ENCODE data around the gene IRAK3.

DNA sequence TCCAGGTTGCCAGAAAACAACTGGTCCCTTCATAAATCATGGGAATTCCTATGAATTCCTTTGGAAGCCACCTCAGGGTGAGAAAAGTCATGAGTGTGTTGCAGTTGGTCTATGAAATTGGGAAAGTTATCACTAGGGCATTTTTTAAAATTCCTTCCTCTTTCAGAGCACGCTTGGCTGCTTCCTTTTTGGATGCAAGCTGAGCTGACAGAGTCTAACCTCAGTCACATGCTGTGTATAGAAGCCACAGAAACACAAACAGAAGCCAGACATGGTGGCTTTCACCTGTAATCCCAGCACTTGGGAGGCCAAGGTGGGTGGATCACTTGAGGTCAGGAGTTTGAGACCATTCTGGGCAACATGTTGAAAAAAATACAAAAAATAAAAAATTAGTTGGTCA lies 91.5 kb downstream of the IRAK3 start:
- TF ChIP-seq, protein P1, sequence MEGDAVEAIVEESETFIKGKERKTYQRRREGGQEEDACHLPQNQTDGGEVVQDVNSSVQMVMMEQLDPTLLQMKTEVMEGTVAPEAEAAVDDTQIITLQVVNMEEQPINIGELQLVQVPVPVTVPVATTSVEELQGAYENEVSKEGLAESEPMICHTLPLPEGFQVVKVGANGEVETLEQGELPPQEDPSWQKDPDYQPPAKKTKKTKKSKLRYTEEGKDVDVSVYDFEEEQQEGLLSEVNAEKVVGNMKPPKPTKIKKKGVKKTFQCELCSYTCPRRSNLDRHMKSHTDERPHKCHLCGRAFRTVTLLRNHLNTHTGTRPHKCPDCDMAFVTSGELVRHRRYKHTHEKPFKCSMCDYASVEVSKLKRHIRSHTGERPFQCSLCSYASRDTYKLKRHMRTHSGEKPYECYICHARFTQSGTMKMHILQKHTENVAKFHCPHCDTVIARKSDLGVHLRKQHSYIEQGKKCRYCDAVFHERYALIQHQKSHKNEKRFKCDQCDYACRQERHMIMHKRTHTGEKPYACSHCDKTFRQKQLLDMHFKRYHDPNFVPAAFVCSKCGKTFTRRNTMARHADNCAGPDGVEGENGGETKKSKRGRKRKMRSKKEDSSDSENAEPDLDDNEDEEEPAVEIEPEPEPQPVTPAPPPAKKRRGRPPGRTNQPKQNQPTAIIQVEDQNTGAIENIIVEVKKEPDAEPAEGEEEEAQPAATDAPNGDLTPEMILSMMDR (IDR thresholded peaks at IDR 0.05) = no peak
- TF ChIP-seq EZH2 (IDR thresholded peaks at IDR 0.05; ENCODE audit: borderline replicate concordance, insufficient read depth, low read depth, low read length, poor library complexity, severe bottlenecking) = no peak

Measured in B cell (primary cell).